Esophagus squamous epithelium (tissue), 4 donors: Measurements from ENCODE around the gene NDUFS2.

ENCODE experiments used
- CTCF ChIP-seq, 6 experiments: fragments of 450-650 bp in 4 of 6; fragments of 200-600 bp in 2 of 6; sonication (generic) in 2 of 6; IDR thresholded peaks; one replicate each; pipeline ENCODE4 v1.5.1; 2016 to 2019; ENCODE audit warnings: antibody characterized with exemption in 6 of 6, mild to moderate bottlenecking in 4 of 6, moderate library complexity in 4 of 6
- POLR2A ChIP-seq, 4 donors: fragments of 450-650 bp; IDR thresholded peaks; one replicate each; pipeline ENCODE4 v1.6.1; 2017; ENCODE audit warnings: antibody characterized with exemption in 4 of 4, mild to moderate bottlenecking in 4 of 4, moderate library complexity in 3 of 4

DNA sequence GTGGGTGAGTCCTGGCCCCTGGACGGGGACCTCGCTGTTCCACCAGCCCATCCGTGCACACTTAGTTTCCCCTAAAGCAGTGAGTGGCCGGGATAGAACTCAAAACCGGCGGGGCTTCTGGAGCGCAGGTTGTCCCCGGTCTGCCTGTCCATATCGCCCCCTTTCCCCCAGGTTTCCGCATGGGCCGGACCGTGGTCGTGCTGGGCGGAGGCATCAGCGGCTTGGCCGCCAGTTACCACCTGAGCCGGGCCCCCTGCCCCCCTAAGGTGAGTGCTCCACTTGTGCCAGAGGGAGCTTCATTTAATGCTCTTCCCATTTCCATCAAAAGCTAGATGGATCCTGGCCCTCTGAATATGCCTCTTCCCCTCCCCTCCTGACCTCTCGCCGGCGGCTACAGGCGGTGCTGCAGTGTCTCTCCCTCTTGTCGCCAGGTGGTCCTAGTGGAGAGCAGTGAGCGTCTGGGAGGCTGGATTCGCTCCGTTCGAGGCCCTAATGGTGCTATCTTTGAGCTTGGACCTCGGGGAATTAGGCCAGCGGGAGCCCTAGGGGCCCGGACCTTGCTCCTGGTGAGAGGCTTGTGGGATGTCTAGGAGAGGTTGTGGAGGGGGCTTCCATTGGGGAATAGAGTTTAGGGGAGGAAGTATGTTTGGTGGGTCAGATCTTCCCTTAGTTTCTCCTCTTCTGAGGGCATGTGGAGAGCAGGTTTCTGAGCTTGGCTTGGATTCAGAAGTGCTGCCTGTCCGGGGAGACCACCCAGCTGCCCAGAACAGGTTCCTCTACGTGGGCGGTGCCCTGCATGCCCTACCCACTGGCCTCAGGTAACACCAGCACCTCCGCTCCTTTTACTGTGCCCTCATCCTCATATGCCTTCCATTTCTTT, 35.3 kb upstream of the NDUFS2 start:
- TF ChIP-seq CTCF (IDR thresholded peaks at IDR 0.05) (no peak), POLR2A (IDR thresholded peaks at IDR 0.05) (no peak)
